Measurements from ENCODE around the gene CLCN1.

Gene CLCN1

GRCh38 chr7:143363016-143363937 is 47.4 kb downstream of the CLCN1 start:
- no peak overlapping the region for H3K4me3 ChIP-seq (ENCODE audit: low read depth, low read length)
- no peak for TF ChIP-seq CTCF (IDR thresholded peaks at IDR 0.05; ENCODE audit: borderline replicate concordance, insufficient read depth, low read depth, low read length)

GRCh38 chr7:143367972-143368371 is 52.1 kb downstream of the CLCN1 start:
- no peak for TF ChIP-seq CTCF (IDR thresholded peaks at IDR 0.05; ENCODE audit: borderline replicate concordance, insufficient read depth, low read depth, low read length)
- no peak overlapping the region for H3K4me3 ChIP-seq (ENCODE audit: low read depth, low read length)

- no peak for TF ChIP-seq CTCF (IDR thresholded peaks at IDR 0.05; ENCODE audit: borderline replicate concordance, insufficient read depth, low read depth, low read length)
- H3K4me3 ChIP-seq (ENCODE audit: low read depth, low read length): no peak overlapping the region
Observed at GRCh38 chr7:143368387-143368786, 52.5 kb downstream of the CLCN1 start.

- H3K4me3 ChIP-seq (ENCODE audit: low read depth, low read length): no peak overlapping the region
- no peak for TF ChIP-seq CTCF (IDR thresholded peaks at IDR 0.05; ENCODE audit: borderline replicate concordance, insufficient read depth, low read depth, low read length)
Observed at GRCh38 chr7:143369678-143370651, 54.1 kb downstream of the CLCN1 start.

- no peak overlapping the region for H3K4me3 ChIP-seq (ENCODE audit: low read depth, low read length)
- TF ChIP-seq CTCF (IDR thresholded peaks at IDR 0.05; ENCODE audit: borderline replicate concordance, insufficient read depth, low read depth, low read length): no peak
Observed at GRCh38 chr7:143372070-143372469, 56.2 kb downstream of the CLCN1 start.

- no peak overlapping the region for H3K4me3 ChIP-seq (ENCODE audit: low read depth, low read length)
- TF ChIP-seq CTCF (IDR thresholded peaks at IDR 0.05; ENCODE audit: borderline replicate concordance, insufficient read depth, low read depth, low read length): no peak
Observed at GRCh38 chr7:143373255-143373794, 57.4 kb downstream of the CLCN1 start.

Data from GM12875 (cell line).